ENCODE data around the gene IL17B. TPM values are rescaled to one million over a fixed set of nuclear protein-coding genes. Genes with fewer than 3 reads are reported as not detected.

The IL17B gene
- total and polyA plus RNA-seq, 2 donors (not counting 3 experiments of a cell fraction or from before 2014, with no cell fraction given): not detected

DNA sequence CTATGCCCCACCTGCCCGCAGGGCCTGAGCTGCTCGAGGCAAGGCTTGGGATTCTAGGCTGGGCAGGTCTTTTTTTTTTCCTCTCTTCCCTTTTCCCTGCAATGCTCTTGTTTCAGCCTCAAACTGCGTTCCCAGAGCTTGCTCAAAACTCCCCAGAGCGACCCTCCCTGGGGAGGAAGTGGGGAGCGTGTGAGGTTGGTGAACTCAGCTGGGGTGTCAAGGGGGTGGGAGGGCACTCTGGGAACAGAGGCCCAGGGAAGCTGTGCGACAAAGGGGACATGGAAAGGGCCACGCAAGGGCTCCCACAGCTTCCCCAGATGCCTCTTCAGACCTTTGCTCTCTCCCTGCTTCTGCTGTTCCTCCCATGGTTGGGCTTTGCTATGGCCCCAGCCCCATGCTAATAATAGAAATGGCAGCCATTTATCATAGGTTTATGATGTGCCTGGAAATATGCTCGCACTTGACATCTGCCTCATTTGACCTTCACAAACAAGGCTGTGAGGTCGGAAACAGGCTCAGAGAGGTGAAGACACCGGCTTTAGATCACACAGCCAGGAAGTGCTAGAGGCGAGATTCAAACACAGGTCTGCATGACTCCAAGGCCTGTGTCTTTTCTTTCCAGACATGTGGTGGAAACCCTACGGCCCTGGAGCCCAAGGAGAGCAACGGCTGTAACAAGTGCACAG lies 40.9 kb upstream of the IL17B start:
- no peak for FAIRE-seq
- no peak overlapping the region for H3K27ac ChIP-seq (ENCODE audit: insufficient read depth, low read depth, low read length)

More for the DNA sequence above, 40.9 kb upstream of the IL17B start:
- Histone ChIP-seq H3K27me3 (ENCODE audit: control insufficient read depth in 2 of 2, insufficient read depth in 2 of 2, low read length in 2 of 2) (no peaks in the 10 kb centered on the region), H3K9me1 (replicated peaks; ENCODE audit: control insufficient read depth, extremely low read depth, insufficient read depth, low read length) (no peaks in the 10 kb centered on the region), H4K20me1 (replicated peaks; ENCODE audit: control insufficient read depth, extremely low read depth, insufficient read depth, low read length) (no peaks in the 10 kb centered on the region), H3K4me3 (replicated peaks in 1 of 3; ENCODE audit: insufficient read depth in 1 of 3, low read depth in 1 of 3, low read length in 3 of 3) (no peak overlapping the region), H3K79me2 (ENCODE audit: control insufficient read depth, insufficient read depth, low read length) (no peaks in the 10 kb centered on the region), H3K9me3 (replicated peaks; ENCODE audit: control insufficient read depth, insufficient read depth, low read length) (no peaks in the 10 kb centered on the region), H2AFZ (ENCODE audit: low read depth, low read length) (no peak overlapping the region), H3K36me3 (ENCODE audit: control insufficient read depth in 2 of 2, extremely low read depth in 1 of 2, insufficient read depth in 2 of 2, low read length in 2 of 2) (no peaks in the 10 kb centered on the region), H3K9ac (replicated peaks; ENCODE audit: extremely low read depth, insufficient read depth, low read length) (no peak overlapping the region), H3K4me1 (ENCODE audit: control insufficient read depth, extremely low read depth, insufficient read depth, low read length) (peaks cover 10% of the 10 kb centered on the region), H3K4me2 (ENCODE audit: insufficient read depth, low read length) (no peak overlapping the region)
- TF ChIP-seq, protein P1, sequence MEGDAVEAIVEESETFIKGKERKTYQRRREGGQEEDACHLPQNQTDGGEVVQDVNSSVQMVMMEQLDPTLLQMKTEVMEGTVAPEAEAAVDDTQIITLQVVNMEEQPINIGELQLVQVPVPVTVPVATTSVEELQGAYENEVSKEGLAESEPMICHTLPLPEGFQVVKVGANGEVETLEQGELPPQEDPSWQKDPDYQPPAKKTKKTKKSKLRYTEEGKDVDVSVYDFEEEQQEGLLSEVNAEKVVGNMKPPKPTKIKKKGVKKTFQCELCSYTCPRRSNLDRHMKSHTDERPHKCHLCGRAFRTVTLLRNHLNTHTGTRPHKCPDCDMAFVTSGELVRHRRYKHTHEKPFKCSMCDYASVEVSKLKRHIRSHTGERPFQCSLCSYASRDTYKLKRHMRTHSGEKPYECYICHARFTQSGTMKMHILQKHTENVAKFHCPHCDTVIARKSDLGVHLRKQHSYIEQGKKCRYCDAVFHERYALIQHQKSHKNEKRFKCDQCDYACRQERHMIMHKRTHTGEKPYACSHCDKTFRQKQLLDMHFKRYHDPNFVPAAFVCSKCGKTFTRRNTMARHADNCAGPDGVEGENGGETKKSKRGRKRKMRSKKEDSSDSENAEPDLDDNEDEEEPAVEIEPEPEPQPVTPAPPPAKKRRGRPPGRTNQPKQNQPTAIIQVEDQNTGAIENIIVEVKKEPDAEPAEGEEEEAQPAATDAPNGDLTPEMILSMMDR (IDR thresholded peaks at IDR 0.05; ENCODE audit: extremely low read depth in 1 of 2, insufficient read depth in 1 of 2, low read depth in 1 of 2, low read length in 2 of 2): no peak
- TF ChIP-seq GATA2 (IDR thresholded peaks at IDR 0.05; ENCODE audit: insufficient read depth, insufficient read length, low read depth, low read length): no peak
- TF ChIP-seq POLR2AphosphoS5 (IDR thresholded peaks at IDR 0.05; ENCODE audit: insufficient read depth, low read depth, low read length): no peak
- TF ChIP-seq POLR2A (IDR thresholded peaks at IDR 0.05; ENCODE audit: low read depth, low read length): no peak
- TF ChIP-seq, protein P2, sequence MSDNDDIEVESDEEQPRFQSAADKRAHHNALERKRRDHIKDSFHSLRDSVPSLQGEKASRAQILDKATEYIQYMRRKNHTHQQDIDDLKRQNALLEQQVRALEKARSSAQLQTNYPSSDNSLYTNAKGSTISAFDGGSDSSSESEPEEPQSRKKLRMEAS (IDR thresholded peaks at IDR 0.05; ENCODE audit: insufficient read depth, insufficient read length): no peak
- intact Hi-C loops (cut with micrococcal nuclease): no loop called here
- BruUV-seq (replicated peaks): no TSS peak
- POLR2A ChIA-PET: no interaction called here
- CTCF ChIA-PET: interaction anchor here (1.0 to 2.4 kb wide), 4 partner anchors 9 to 48 kb away, joined by 3 to 10 read pairs (median 4); no protein-coding TSS in a partner anchor
- no peak for DNase-seq (ENCODE audit: low read depth, low spot score)
- dilution Hi-C loops (cut with MboI; ENCODE audit: extremely low pct_ligation_motif_present, low sequenced_read_pairs): no loop called here

Measured in endothelial cell of umbilical vein (primary cell).